ENCODE measurements around the gene ENOSF1. TPM values are rescaled to one million over a fixed set of nuclear protein-coding genes. Genes with fewer than 3 reads are reported as not detected.

ENOSF1 gene
- total and polyA plus RNA-seq, 10 of the 15 experiments (the other 5 are each of a cell fraction or from before 2014, with no cell fraction given) = 12.5 to 43.3 (median 29.5) TPM

- in situ Hi-C loops (cut with MboI) = loop anchor here (5.0 to 25.0 kb wide), 2 partner anchors 87 to 217 kb away; no protein-coding TSS in a partner anchor
Measured at GRCh38 chr18:744832-745597, 32.6 kb upstream of the ENOSF1 start.

More at GRCh38 chr18:744832-745597, 32.6 kb upstream of the ENOSF1 start:
- BruUV-seq (replicated peaks) = no TSS peak
- no peaks in the 10 kb centered on the region for H4K20me1 ChIP-seq (ENCODE audit: control insufficient read depth, insufficient read depth)
- no peaks in the 10 kb centered on the region; a peak in 1 of 4 replicates for H3K36me3 ChIP-seq (ENCODE audit: control insufficient read depth in 2 of 2, insufficient read depth in 2 of 2, low read length in 1 of 2)
- DNase-seq (ENCODE audit: low read depth, low spot score) = no peak
- H3K9ac ChIP-seq (ENCODE audit: control insufficient read depth, insufficient read depth, low read length) = no peak overlapping the region
- H3K27ac ChIP-seq (ENCODE audit: control insufficient read depth, insufficient read depth) = no peak overlapping the region
- no peak for ATAC-seq
- ChIA-PET CTCF (interaction anchor here (0.6 to 10.8 kb wide), 4 partner anchors 38 to 123 kb away, joined by 3 to 295 read pairs (median 42); no protein-coding TSS in a partner anchor), POLR2A (interaction anchor here (0.7 to 1.4 kb wide), 2 partner anchors 85 to 131 kb away, joined by 3 to 4 read pairs; no protein-coding TSS in a partner anchor), RAD21 (ENCODE audit: unreplicated experiment) (interaction anchor here (1.1 to 8.9 kb wide), 2 partner anchors 69 to 86 kb away, joined by 3 to 158 read pairs; no protein-coding TSS in a partner anchor), SMC1A (ENCODE audit: uncharacterized antibody, unreplicated experiment) (interaction anchor here (1.2 to 10.9 kb wide), 4 partner anchors 18 to 94 kb away, joined by 4 to 222 read pairs (median 16); no protein-coding TSS in a partner anchor)
- H3K79me2 ChIP-seq (ENCODE audit: control insufficient read depth, insufficient read depth, low read length) = no peaks in the 10 kb centered on the region
- intact Hi-C loops (cut with micrococcal nuclease; ENCODE audit: unreplicated experiment) = loop anchor here (5.0 kb wide), 2 partner anchors 67 to 123 kb away; partner anchors contain the start of gene YES1
- H3K4me3 ChIP-seq = no peak overlapping the region
- WGBS (ENCODE audit: insufficient coverage, insufficient replicate concordance, low lambda C conversion rate, missing lambda C conversion rate) = 95% methylated on average over 2 of the region's 2 CpGs
- no peak for TF ChIP-seq NFYB (IDR thresholded peaks at IDR 0.05; ENCODE audit: insufficient read depth, low read depth, low read length)
- TF ChIP-seq, protein P1, sequence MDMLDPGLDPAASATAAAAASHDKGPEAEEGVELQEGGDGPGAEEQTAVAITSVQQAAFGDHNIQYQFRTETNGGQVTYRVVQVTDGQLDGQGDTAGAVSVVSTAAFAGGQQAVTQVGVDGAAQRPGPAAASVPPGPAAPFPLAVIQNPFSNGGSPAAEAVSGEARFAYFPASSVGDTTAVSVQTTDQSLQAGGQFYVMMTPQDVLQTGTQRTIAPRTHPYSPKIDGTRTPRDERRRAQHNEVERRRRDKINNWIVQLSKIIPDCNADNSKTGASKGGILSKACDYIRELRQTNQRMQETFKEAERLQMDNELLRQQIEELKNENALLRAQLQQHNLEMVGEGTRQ (IDR thresholded peaks at IDR 0.05; ENCODE audit: borderline replicate concordance, low read depth, low read length) = no peak
- no peak for TF ChIP-seq CHD1 (IDR thresholded peaks at IDR 0.05; ENCODE audit: low read depth, low read length)
- no peak for TF ChIP-seq E4F1 (IDR thresholded peaks at IDR 0.05; ENCODE audit: borderline replicate concordance, partially characterized antibody)
- TF ChIP-seq ZBED1 (IDR thresholded peaks at IDR 0.05; ENCODE audit: borderline replicate concordance) = no peak
- TF ChIP-seq ZNF207 (IDR thresholded peaks at IDR 0.05; ENCODE audit: borderline replicate concordance) = no peak
- no peak overlapping the region for H2AFZ ChIP-seq (ENCODE audit: control insufficient read depth, low read depth, low read length)
- no peak overlapping the region for H3K4me2 ChIP-seq (ENCODE audit: control insufficient read depth, insufficient read depth)
- no peaks in the 10 kb centered on the region for H3K27me3 ChIP-seq (replicated peaks in 1 of 2; ENCODE audit: control insufficient read depth in 2 of 2, insufficient read depth in 2 of 2, low read length in 1 of 2)
- FAIRE-seq = peak; percentile 68
- H3K9me3 ChIP-seq (replicated peaks; ENCODE audit: control insufficient read depth, insufficient read depth, low read length) = no peaks in the 10 kb centered on the region
- H3K4me1 ChIP-seq (ENCODE audit: control insufficient read depth, insufficient read depth, low read length) = no peaks in the 10 kb centered on the region

Data from GM12878 (cell line).